Measurements from ENCODE around the gene MVB12B. TPM values are rescaled to one million over a fixed set of nuclear protein-coding genes. Genes with fewer than 3 reads are reported as not detected.

The MVB12B gene
- polyA plus RNA-seq, 1 donor, result 13.4 TPM

DNA sequence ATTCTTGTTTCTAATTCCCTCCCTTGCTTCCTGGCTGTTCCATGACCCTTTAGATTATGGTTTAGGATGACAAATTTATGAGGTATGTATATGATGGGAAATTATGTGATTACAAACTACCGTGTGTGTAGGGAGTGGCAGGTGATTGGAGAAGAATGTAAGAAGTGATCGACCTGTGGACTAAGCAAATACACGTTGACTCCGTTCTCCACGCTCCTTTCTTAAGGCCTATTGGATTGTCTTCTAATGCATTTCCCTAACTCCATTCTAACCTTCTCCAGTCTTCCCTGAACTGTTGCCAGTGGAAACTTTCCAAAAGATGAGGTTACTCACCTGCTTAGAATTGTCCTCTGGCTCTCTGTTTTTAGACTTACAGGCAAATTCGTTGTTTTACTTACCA lies 36.6 kb downstream of the MVB12B start:
- Histone ChIP-seq H3K9me3 (ENCODE audit: control insufficient read depth, low read depth, low read length) (peaks cover 19% of the 10 kb centered on the region), H3K27ac (ENCODE audit: low read length) (no peak overlapping the region), H3K4me3 (ENCODE audit: low read length) (no peak overlapping the region), H3K4me1 (ENCODE audit: control insufficient read depth, insufficient read depth, low read length) (peaks cover 14% of the 10 kb centered on the region), H3K27me3 (ENCODE audit: control insufficient read depth, insufficient read depth, low read length) (no peaks in the 10 kb centered on the region), H3K36me3 (ENCODE audit: control insufficient read depth, insufficient read depth, low read length) (peaks cover 6% of the 10 kb centered on the region)
- no CpG with 5 or more reads among the region's 6 CpGs for WGBS (ENCODE audit: insufficient coverage, low lambda C conversion rate)
- DNase-seq, result peak in 1 of 2 donors; percentile 32

DNA sequence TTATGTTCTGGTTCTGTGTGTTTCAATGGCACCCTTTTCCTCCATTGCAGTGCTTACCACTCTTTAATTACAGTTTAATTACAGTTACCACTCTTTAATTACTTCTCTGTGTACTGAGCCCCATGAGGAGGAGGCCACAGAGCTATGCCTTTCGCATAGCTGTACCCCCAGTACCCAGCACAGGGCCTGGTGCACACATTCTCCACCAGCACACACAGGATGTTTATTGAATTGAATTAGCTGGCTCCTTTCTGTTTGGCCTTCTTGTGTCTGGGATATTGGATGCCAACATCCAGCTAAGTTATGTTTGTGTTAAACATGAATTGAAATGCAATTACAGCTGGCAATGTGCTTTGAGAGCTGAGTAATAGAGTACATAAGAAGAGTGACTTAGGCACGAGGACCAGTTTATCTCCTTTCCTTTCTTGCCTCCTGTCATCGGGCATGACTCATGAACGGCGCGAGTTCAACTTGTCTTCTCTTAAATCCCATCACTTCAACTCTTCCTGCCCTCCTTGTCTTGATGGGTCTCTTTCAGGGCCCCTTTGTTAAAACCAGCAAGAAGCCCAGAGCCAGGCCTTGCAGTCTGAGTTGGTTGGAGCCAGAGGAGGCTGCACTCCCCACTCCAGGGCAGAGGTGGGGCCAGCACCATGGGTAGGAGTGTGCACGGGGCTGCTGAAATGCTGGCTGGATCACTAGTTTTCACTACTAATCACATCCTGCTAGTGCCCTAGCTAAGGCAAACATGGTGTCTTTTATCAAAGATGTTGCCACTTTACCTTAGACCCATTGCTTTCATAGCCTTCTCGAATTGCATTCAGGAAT lies 37.4 kb downstream of the MVB12B start:
- Histone ChIP-seq H3K4me3 (ENCODE audit: low read length) (no peak overlapping the region), H3K9me3 (ENCODE audit: control insufficient read depth, low read depth, low read length) (peaks cover 19% of the 10 kb centered on the region), H3K27ac (ENCODE audit: low read length) (no peak overlapping the region), H3K4me1 (ENCODE audit: control insufficient read depth, insufficient read depth, low read length) (peaks cover 14% of the 10 kb centered on the region), H3K36me3 (ENCODE audit: control insufficient read depth, insufficient read depth, low read length) (peaks cover 6% of the 10 kb centered on the region), H3K27me3 (ENCODE audit: control insufficient read depth, insufficient read depth, low read length) (no peaks in the 10 kb centered on the region)
- 98% methylated on average over 6 of the region's 8 CpGs for WGBS (ENCODE audit: insufficient coverage, low lambda C conversion rate)
- DNase-seq, result no peak

- no peak for DNase-seq
- Histone ChIP-seq H3K27ac (ENCODE audit: low read length) (no peak overlapping the region), H3K4me1 (ENCODE audit: control insufficient read depth, insufficient read depth, low read length) (peaks cover 14% of the 10 kb centered on the region), H3K4me3 (ENCODE audit: low read length) (no peak overlapping the region), H3K27me3 (ENCODE audit: control insufficient read depth, insufficient read depth, low read length) (no peaks in the 10 kb centered on the region), H3K9me3 (ENCODE audit: control insufficient read depth, low read depth, low read length) (peaks cover 16% of the 10 kb centered on the region), H3K36me3 (ENCODE audit: control insufficient read depth, insufficient read depth, low read length) (peaks cover 6% of the 10 kb centered on the region)
- WGBS (ENCODE audit: insufficient coverage, low lambda C conversion rate), result 100% methylated on average over 1 of the region's 3 CpGs
These were observed 39.2 kb downstream of the MVB12B start for GRCh38 chr9:126365780-126366179.

DNA sequence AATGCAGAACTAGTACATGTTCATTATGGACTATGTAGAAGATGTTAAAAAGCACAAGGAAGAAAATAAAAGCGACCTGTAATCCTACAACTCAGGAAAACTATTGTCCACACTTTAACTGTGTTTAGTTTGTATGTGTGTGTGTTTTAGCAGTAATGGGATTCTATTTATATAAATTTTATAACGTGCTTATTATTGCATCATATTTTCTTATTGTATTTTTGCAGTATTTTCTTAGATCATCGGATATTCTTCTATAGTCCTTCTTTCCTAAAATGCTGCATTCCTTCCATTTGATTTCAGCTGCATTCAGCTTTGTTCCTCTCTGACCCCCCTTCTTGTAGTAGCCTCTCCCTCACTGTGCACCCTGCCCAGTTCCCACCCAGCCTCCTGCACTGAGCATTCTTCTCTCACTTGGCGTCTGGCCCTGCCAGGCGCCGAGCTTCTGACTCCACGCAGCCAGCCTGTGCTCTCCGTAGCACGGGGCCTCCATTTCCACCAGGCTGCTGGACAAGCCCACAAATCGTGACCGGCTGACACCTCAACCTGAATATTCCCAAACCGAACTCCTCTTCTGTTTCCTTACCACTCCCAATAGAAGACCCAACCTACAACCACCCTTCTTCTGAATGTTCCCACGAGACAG lies 39.9 kb downstream of the MVB12B start:
- Histone ChIP-seq H3K4me3 (ENCODE audit: low read length) (no peak overlapping the region), H3K27ac (ENCODE audit: low read length) (no peak overlapping the region), H3K4me1 (ENCODE audit: control insufficient read depth, insufficient read depth, low read length) (peaks cover 14% of the 10 kb centered on the region), H3K27me3 (ENCODE audit: control insufficient read depth, insufficient read depth, low read length) (no peaks in the 10 kb centered on the region), H3K36me3 (ENCODE audit: control insufficient read depth, insufficient read depth, low read length) (peaks cover 11% of the 10 kb centered on the region), H3K9me3 (ENCODE audit: control insufficient read depth, low read depth, low read length) (peaks cover 9% of the 10 kb centered on the region)
- WGBS (ENCODE audit: insufficient coverage, low lambda C conversion rate), result 100% methylated on average over 4 of the region's 13 CpGs
- DNase-seq, result no peak

DNA sequence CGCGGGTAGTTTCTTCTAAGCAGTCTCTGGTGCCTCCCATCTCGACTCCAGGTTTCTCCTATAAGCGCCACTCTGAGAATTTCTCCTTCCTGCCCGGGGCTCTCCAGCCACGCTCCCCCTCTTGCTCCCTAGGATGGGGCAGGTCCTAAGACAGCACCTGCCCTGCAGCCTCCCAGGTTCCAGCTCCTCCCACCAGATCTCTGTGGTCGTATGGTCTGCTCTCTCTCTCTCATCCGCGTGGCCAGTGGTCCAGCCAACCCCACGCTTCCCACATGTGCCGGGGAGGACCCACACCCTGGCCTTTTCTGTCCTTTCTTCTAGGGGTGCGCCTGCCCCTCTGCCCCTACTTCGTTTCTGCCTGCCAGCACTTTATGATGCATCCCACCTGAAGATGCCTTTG lies 40.5 kb downstream of the MVB12B start:
- Histone ChIP-seq H3K9me3 (ENCODE audit: control insufficient read depth, low read depth, low read length) (peaks cover 4% of the 10 kb centered on the region), H3K4me1 (ENCODE audit: control insufficient read depth, insufficient read depth, low read length) (peaks cover 14% of the 10 kb centered on the region), H3K36me3 (ENCODE audit: control insufficient read depth, insufficient read depth, low read length) (peaks cover 11% of the 10 kb centered on the region), H3K27ac (ENCODE audit: low read length) (peak overlapping the region; percentile 39), H3K4me3 (ENCODE audit: low read length) (no peak overlapping the region), H3K27me3 (ENCODE audit: control insufficient read depth, insufficient read depth, low read length) (no peaks in the 10 kb centered on the region)
- WGBS (ENCODE audit: insufficient coverage, low lambda C conversion rate), result 70% methylated on average over 4 of the region's 13 CpGs
- DNase-seq, result no peak

- peaks cover 14% of the 10 kb centered on the region for H3K4me1 ChIP-seq (ENCODE audit: control insufficient read depth, insufficient read depth, low read length)
- peaks cover 11% of the 10 kb centered on the region for H3K36me3 ChIP-seq (ENCODE audit: control insufficient read depth, insufficient read depth, low read length)
- no peaks in the 10 kb centered on the region for H3K9me3 ChIP-seq (ENCODE audit: control insufficient read depth, low read depth, low read length)
- H3K27me3 ChIP-seq (ENCODE audit: control insufficient read depth, insufficient read depth, low read length), result no peaks in the 10 kb centered on the region
- no CpG with 5 or more reads among the region's 3 CpGs for WGBS (ENCODE audit: insufficient coverage, low lambda C conversion rate)
- H3K27ac ChIP-seq (ENCODE audit: low read length), result peak overlapping the region; percentile 39
- peak in 1 of 2 donors; percentile 67 for DNase-seq
- no peak overlapping the region for H3K4me3 ChIP-seq (ENCODE audit: low read length)
These were observed 41.0 kb downstream of the MVB12B start for GRCh38 chr9:126367616-126368015.

- Histone ChIP-seq H3K27me3 (ENCODE audit: control insufficient read depth, insufficient read depth, low read length) (no peaks in the 10 kb centered on the region), H3K4me3 (ENCODE audit: low read length) (no peak overlapping the region), H3K36me3 (ENCODE audit: control insufficient read depth, insufficient read depth, low read length) (peaks cover 11% of the 10 kb centered on the region), H3K9me3 (ENCODE audit: control insufficient read depth, low read depth, low read length) (no peaks in the 10 kb centered on the region), H3K27ac (ENCODE audit: low read length) (no peak overlapping the region), H3K4me1 (ENCODE audit: control insufficient read depth, insufficient read depth, low read length) (peaks cover 14% of the 10 kb centered on the region)
- DNase-seq, result no peak
- WGBS (ENCODE audit: insufficient coverage, low lambda C conversion rate), result 60% methylated on average over 1 of the region's 7 CpGs
These were observed 41.4 kb downstream of the MVB12B start for GRCh38 chr9:126368020-126368419.

DNA sequence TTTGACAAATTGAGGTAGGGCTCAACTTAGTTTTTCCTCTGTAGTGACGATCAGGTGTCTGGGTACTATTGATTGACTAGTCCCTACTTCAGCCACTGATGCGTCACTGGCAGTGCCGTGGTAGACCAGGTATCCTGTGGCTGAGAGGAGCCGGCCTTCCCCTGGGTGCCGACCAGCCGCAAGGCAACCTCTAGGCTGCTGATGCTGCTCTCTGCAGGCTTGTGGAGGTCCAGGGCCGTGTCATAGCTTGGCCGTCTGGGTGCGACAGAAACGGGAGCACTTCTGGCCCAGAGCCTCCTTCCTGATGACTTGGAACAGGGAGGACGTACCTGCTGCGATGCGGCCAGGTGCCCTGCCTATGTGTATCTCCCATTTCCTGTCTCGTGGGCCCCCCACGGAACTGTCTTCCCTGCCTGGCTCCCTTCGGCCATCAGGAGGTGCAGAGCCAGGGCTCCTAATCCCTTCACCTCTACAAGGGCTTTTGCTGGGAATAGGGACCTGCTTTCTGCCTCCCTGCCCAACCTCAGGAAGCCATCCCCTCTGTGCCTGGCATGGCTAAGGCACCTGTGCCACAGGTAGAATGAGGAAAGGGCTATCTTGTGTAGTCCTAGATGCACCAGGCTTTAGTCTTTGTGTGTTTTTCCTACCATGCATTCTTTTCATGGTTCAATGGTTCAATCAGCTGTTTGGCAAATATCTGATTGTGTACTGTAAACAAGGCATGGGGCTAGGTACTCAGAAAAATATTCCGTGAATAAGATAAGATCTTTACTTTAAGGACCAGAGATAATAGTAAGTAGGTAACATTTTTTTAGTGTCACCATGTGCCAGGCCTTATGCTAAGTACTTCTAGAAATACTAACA lies 44.6 kb downstream of the MVB12B start:
- 100% methylated on average over 1 of the region's 17 CpGs for WGBS (ENCODE audit: insufficient coverage, low lambda C conversion rate)

DNA sequence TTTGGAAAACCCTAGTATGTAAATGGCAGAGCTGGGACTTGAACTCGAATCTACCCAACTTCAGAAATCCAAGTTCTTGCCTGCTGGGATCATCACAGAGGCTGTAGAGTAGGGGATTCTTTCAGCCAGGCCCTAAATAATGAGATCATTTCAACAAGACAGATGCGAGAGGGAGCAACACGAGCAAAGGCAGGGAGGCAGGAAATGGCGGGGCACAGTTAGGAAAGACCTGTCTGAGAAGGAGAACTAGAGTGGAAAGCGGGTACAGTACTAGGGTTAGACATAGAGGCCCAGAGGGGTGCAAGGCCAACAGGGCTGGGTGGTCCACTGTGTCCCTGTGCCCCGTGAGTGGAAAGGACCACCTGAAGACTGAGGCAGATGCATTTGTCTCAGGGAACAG lies 46.1 kb downstream of the MVB12B start:
- 100% methylated on average over 3 of the region's 6 CpGs for WGBS (ENCODE audit: insufficient coverage, low lambda C conversion rate)
- H3K27ac ChIP-seq (ENCODE audit: low read length), result no peak overlapping the region
- peaks cover 28% of the 10 kb centered on the region for H3K4me1 ChIP-seq (ENCODE audit: control insufficient read depth, insufficient read depth, low read length)
- peaks cover 7% of the 10 kb centered on the region for H3K36me3 ChIP-seq (ENCODE audit: control insufficient read depth, insufficient read depth, low read length)
- no peaks in the 10 kb centered on the region for H3K9me3 ChIP-seq (ENCODE audit: control insufficient read depth, low read depth, low read length)
- DNase-seq, result no peak
- H3K4me3 ChIP-seq (ENCODE audit: low read length), result no peak overlapping the region
- H3K27me3 ChIP-seq (ENCODE audit: control insufficient read depth, insufficient read depth, low read length), result no peaks in the 10 kb centered on the region

More for the DNA sequence above, 44.6 kb downstream of the MVB12B start:
- H3K4me3 ChIP-seq (ENCODE audit: low read length), result no peak overlapping the region
- no peaks in the 10 kb centered on the region for H3K27me3 ChIP-seq (ENCODE audit: control insufficient read depth, insufficient read depth, low read length)
- H3K36me3 ChIP-seq (ENCODE audit: control insufficient read depth, insufficient read depth, low read length), result peaks cover 7% of the 10 kb centered on the region
- no peaks in the 10 kb centered on the region for H3K9me3 ChIP-seq (ENCODE audit: control insufficient read depth, low read depth, low read length)
- no peak overlapping the region for H3K27ac ChIP-seq (ENCODE audit: low read length)
- peaks cover 29% of the 10 kb centered on the region for H3K4me1 ChIP-seq (ENCODE audit: control insufficient read depth, insufficient read depth, low read length)
- no peak for DNase-seq

GRCh38 chr9:126373241-126373640 lies 46.6 kb downstream of the MVB12B start:
- WGBS (ENCODE audit: insufficient coverage, low lambda C conversion rate), result 33% methylated on average over 1 of the region's 5 CpGs
- no peak overlapping the region for H3K4me3 ChIP-seq (ENCODE audit: low read length)
- H3K4me1 ChIP-seq (ENCODE audit: control insufficient read depth, insufficient read depth, low read length), result peaks cover 23% of the 10 kb centered on the region
- peaks cover 5% of the 10 kb centered on the region for H3K36me3 ChIP-seq (ENCODE audit: control insufficient read depth, insufficient read depth, low read length)
- no peaks in the 10 kb centered on the region for H3K9me3 ChIP-seq (ENCODE audit: control insufficient read depth, low read depth, low read length)
- no peaks in the 10 kb centered on the region for H3K27me3 ChIP-seq (ENCODE audit: control insufficient read depth, insufficient read depth, low read length)
- no peak for DNase-seq
- H3K27ac ChIP-seq (ENCODE audit: low read length), result no peak overlapping the region

All from large intestine (tissue), 3 donors.